KMS-11 (cell line): ENCODE results near the gene AFF3.

Experiments used
- H2AFZ ChIP-seq: fragments of 200-600 bp; sonication (generic); 2 replicates; pipeline ENCODE4 v1.6.1; 2016; ENCODE audit warnings: antibody characterized with exemption, mixed run types, low read depth
- H3K27ac ChIP-seq: fragments of 200-600 bp; sonication (generic); 2 replicates; pipeline ENCODE4 v1.6.1; 2016; ENCODE audit warnings: mild to moderate bottlenecking, mixed run types
- H3K27me3 ChIP-seq: fragments of 200-600 bp; sonication (generic); 2 replicates; pipeline ENCODE4 v1.6.1; 2017; ENCODE audit warnings: mild to moderate bottlenecking, low read depth, mixed run types, moderate library complexity; ENCODE audit not compliant: insufficient read depth
- H3K36me3 ChIP-seq: fragments of 200-600 bp; sonication (generic); 2 replicates; pipeline ENCODE4 v1.6.1; 2017; ENCODE audit warnings: mild to moderate bottlenecking, mixed run types; ENCODE audit not compliant: insufficient read depth
- H3K4me1 ChIP-seq: fragments of 200-600 bp; sonication (generic); 2 replicates; pipeline ENCODE4 v1.6.1; 2016; ENCODE audit warnings: mild to moderate bottlenecking, low read depth, mixed run types; ENCODE audit not compliant: poor library complexity, severe bottlenecking
- H3K4me2 ChIP-seq: fragments of 200-600 bp; sonication (generic); 2 replicates; pipeline ENCODE4 v1.7.0; 2016; ENCODE audit warnings: mild to moderate bottlenecking, mixed run types
- H3K4me3 ChIP-seq: fragments of 200-600 bp; sonication (generic); IDR thresholded peaks from 2 replicates; pipeline ENCODE4 v1.6.1; 2017; ENCODE audit warnings: low read depth, low read length, mixed read lengths; ENCODE audit not compliant: insufficient read depth
- H3K79me2 ChIP-seq: fragments of 200-600 bp; sonication (generic); 2 replicates; pipeline ENCODE4 v1.6.1; 2016; ENCODE audit warnings: low read depth, mixed run types; ENCODE audit not compliant: insufficient read depth
- H3K9ac ChIP-seq: fragments of 200-600 bp; sonication (generic); 2 replicates; pipeline ENCODE4 v1.6.1; 2016; ENCODE audit warnings: mild to moderate bottlenecking, mixed run types
- H4K20me1 ChIP-seq: fragments of 200-600 bp; sonication (generic); 2 replicates; pipeline ENCODE4 v1.6.1; 2016; ENCODE audit warnings: mild to moderate bottlenecking, mixed run types; ENCODE audit not compliant: insufficient read depth
- TF ChIP-seq, protein P1 (sequence below): fragments of 200-600 bp; sonication (generic); conservative IDR thresholded peaks from 2 replicates; pipeline ENCODE4 v1.6.1; 2017; ENCODE audit warnings: low read depth, mild to moderate bottlenecking, antibody characterized with exemption, low read length, moderate library complexity, mixed read lengths

AFF3 gene

DNA sequence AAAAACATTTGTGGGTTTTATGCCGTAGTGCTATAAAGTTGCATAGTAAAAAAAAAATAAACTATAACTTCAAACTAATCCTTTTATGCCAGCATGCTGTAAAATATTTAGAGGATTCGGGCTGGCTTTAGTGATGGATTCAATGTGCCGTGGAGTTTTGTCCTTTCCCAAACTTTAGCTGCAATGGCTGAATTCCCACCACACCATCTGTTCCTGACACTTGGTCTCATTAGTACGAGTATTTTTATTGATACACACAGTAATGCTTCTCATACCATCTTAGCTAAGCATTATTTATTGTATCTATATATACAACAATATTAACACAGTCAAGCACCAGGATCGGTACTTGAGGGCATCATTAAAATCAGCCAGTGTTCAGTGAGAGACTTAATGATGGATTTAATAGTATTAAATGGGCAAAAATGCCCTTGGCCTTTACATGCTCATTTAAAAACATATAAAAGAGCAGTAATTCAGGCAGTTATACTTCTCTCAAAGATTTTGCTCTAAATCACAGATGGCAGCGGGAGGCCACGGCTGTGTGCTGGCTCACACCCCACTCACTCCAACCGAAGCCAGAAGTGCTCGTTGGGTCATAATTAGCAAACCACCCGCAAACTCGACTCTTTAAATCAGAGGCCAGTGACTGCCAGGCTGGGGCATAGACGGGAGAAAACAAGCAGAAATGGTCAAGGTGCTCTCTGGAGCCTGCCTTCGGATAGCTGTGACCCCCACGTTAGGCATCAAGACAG is 355.6 kb downstream of the AFF3 start:
- TF ChIP-seq, protein P1, sequence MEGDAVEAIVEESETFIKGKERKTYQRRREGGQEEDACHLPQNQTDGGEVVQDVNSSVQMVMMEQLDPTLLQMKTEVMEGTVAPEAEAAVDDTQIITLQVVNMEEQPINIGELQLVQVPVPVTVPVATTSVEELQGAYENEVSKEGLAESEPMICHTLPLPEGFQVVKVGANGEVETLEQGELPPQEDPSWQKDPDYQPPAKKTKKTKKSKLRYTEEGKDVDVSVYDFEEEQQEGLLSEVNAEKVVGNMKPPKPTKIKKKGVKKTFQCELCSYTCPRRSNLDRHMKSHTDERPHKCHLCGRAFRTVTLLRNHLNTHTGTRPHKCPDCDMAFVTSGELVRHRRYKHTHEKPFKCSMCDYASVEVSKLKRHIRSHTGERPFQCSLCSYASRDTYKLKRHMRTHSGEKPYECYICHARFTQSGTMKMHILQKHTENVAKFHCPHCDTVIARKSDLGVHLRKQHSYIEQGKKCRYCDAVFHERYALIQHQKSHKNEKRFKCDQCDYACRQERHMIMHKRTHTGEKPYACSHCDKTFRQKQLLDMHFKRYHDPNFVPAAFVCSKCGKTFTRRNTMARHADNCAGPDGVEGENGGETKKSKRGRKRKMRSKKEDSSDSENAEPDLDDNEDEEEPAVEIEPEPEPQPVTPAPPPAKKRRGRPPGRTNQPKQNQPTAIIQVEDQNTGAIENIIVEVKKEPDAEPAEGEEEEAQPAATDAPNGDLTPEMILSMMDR = no peak
- Histone ChIP-seq H3K27me3 (no peaks in the 10 kb centered on the region), H3K27ac (no peak overlapping the region), H3K4me2 (no peak overlapping the region), H3K4me1 (peaks cover 10% of the 10 kb centered on the region), H2AFZ (no peak overlapping the region), H3K36me3 (no peaks in the 10 kb centered on the region), H3K4me3 (no peak overlapping the region), H4K20me1 (no peaks in the 10 kb centered on the region), H3K9ac (no peak overlapping the region), H3K79me2 (no peaks in the 10 kb centered on the region)

DNA sequence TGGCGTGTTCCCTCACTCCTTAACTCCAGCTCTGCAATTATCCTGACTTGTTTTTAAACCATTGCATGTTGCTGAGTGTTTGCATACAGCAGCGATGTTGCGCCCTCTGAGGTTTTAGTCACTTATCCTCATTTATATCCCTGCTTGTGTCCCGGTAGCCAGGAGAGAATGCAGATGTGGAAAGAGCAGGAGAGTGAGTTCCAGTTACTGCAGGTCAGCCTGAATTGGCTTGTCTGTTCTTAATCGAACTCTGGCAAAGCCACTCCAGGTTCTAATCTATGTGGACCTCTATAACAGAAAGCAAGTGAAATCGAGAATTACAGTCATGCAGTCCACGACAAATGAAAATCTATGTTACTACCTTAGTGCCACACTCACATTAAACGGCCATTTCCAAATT is 357.4 kb downstream of the AFF3 start:
- Histone ChIP-seq H3K4me2 (no peak overlapping the region), H3K9ac (no peak overlapping the region), H3K27me3 (no peaks in the 10 kb centered on the region), H3K27ac (no peak overlapping the region), H3K36me3 (no peaks in the 10 kb centered on the region), H3K79me2 (no peaks in the 10 kb centered on the region), H4K20me1 (no peaks in the 10 kb centered on the region), H3K4me1 (peaks cover 6% of the 10 kb centered on the region), H3K4me3 (no peak overlapping the region), H2AFZ (no peak overlapping the region)
- TF ChIP-seq, protein P1 = no peak

DNA sequence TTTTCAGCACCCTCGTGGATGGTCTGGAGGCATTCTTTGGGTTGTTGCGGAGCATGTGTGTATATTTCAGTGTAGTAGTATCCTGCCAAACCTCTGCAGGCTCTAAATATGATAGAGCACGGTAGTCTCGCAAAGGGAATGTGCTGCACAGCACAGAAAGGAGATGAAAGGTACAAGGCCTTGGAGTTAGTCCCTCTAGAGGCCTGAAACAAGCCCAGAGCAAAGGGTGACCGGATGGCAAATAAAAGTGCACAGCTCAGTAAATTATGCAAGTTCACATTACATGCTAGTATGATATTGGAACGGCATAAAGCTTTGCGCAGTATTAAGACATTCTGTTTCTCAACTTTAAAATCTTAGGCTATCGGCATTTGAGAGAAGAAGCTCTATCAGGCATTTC is 358.1 kb downstream of the AFF3 start:
- H3K27ac ChIP-seq = no peak overlapping the region
- TF ChIP-seq, protein P1 = no peak
- H3K4me2 ChIP-seq = no peak overlapping the region

DNA sequence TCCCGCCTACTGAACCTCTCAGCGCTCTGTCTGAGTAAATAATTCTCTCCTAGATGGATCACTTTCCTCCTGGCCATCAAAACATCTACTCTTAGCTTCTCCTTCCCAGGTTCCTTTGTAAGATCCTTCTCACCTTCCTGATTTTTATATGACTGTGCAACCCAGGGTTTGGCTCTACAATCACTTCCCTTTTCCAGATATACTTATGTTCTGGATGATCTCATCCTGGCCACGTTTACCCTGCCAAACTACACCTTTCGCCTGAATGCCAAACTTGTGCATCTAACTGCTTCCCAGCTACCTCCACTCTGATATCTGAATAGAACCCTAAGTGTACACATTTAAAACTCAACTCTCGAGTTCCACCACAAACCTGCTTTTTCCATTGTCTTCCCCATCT is 362.1 kb downstream of the AFF3 start:
- H3K4me2 ChIP-seq = no peak overlapping the region
- no peaks in the 10 kb centered on the region for H3K79me2 ChIP-seq
- no peak overlapping the region for H3K27ac ChIP-seq
- H2AFZ ChIP-seq = no peak overlapping the region
- no peaks in the 10 kb centered on the region for H3K27me3 ChIP-seq
- no peaks in the 10 kb centered on the region for H3K36me3 ChIP-seq
- TF ChIP-seq, protein P1 = no peak
- H3K9ac ChIP-seq = no peak overlapping the region
- H3K4me1 ChIP-seq = no peaks in the 10 kb centered on the region
- H3K4me3 ChIP-seq = no peak overlapping the region
- no peaks in the 10 kb centered on the region for H4K20me1 ChIP-seq

More for the DNA sequence above, 358.1 kb downstream of the AFF3 start:
- Histone ChIP-seq H3K9ac (no peak overlapping the region), H3K27me3 (no peaks in the 10 kb centered on the region), H3K79me2 (no peaks in the 10 kb centered on the region), H2AFZ (no peak overlapping the region), H3K4me3 (no peak overlapping the region), H3K36me3 (no peaks in the 10 kb centered on the region), H3K4me1 (no peaks in the 10 kb centered on the region), H4K20me1 (no peaks in the 10 kb centered on the region)
